GM12891 (cell line): ENCODE measurements around the gene HSPBP1.

Source experiments
- PAX5 ChIP-seq: IDR thresholded peaks from 2 replicates; pipeline ENCODE4 v1.6.1; 2011; ENCODE audit warnings: low read length, moderate library complexity, mild to moderate bottlenecking; ENCODE audit not compliant: insufficient read depth, severe bottlenecking
- POLR2A ChIP-seq: IDR thresholded peaks from 2 replicates; pipeline ENCODE4 v1.6.1; 2011; ENCODE audit warnings: low read depth, low read length, control low read depth
- POLR2AphosphoS5 ChIP-seq: IDR thresholded peaks from 2 replicates; pipeline ENCODE4 v1.6.1; 2011; ENCODE audit warnings: low read depth, low read length, control low read depth
- POU2F2 ChIP-seq: IDR thresholded peaks from 2 replicates; pipeline ENCODE4 v1.6.1; 2011; ENCODE audit warnings: low read depth, mild to moderate bottlenecking, control low read depth, low read length, moderate library complexity
- SPI1 ChIP-seq: IDR thresholded peaks from 2 replicates; pipeline ENCODE4 v1.6.1; 2011; ENCODE audit warnings: low read depth, low read length, control low read depth
- TAF1 ChIP-seq: IDR thresholded peaks from 2 replicates; pipeline ENCODE4 v1.6.1; 2011; ENCODE audit warnings: low read depth, low read length, control low read depth

DNA sequence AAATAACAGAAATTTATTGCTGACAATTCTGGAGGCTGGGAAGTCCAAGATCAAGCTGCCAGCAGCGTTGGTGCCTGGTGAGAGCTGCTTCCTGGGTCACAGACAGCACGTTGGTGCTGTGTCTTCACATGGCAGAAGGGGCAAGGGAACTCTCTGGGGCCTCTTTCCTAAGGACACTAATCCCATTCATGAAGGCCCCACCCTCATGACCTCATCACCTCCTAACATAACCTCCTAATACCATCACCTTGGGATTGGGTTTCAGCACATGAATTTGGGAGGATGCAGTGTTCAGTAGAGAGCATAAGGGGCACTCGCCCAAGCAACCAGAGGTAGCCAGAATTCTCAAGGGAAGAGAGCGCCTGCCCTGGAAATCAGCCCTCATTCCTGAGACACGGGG, 29.5 kb upstream of the HSPBP1 start:
- TF ChIP-seq TAF1 (no peak), POLR2A (no peak), POLR2AphosphoS5 (no peak), SPI1 (no peak), PAX5 (no peak), POU2F2 (no peak)
